T-helper 1 cell treated with Interleukin-12 subunit alpha and Interleukin-12 subunit beta and Interleukin-4 antibody, amounts not matched to agents 30 ng/mL and 1 ng/mL, for 36 hours (primary cell): Measurements from ENCODE around the gene GLCE. TPM values are rescaled to one million over a fixed set of nuclear protein-coding genes. Genes with fewer than 3 reads are reported as not detected.

ENCODE experiments used
- intact Hi-C: fragments of 100-400 bp; cut with micrococcal nuclease; formaldehyde crosslinking; loops from one replicate; pipeline ENCODE4 v1.15.1; 2024
- total RNA-seq: library from RNA; stranded (reverse); gene quantifications from 2 replicates; pipeline ENCODE4 v1.2.3, GENCODE V29; 2022

GLCE gene
- total RNA-seq, 1 donor from 2014 or later = 2.6 TPM

GRCh38 chr15:69194854-69195253 is 34.4 kb downstream of the GLCE start:
- intact Hi-C loops = no loop called here

- intact Hi-C loops = no loop called here
These were observed 40.7 kb downstream of the GLCE start for GRCh38 chr15:69200832-69201745.

- intact Hi-C loops = no loop called here
These were observed 45.6 kb downstream of the GLCE start for GRCh38 chr15:69206079-69206478.

DNA sequence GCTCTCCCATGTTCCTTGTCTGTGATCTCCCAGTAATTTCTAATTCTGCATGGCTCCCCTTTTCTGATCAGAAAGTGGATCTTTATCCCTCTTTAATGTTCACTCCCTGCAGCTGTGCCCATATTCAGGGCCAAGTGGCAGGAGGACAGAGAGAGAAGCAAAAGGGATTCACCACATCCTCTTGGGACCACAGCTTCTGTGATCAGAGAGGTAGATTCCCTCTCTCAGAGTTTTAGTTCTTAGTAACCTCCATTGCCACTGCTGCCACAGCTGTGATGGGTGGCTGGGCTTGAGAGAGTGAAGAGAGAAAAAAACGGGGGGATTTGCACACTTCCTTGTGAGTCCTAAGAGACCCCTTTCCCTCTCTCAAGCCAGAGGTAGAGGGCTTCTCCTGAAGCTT is 49.2 kb downstream of the GLCE start:
- intact Hi-C loops = no loop called here

- intact Hi-C loops = no loop called here
These were observed 50.1 kb downstream of the GLCE start for GRCh38 chr15:69210574-69210973.

GRCh38 chr15:69213786-69214185 is 53.4 kb downstream of the GLCE start:
- intact Hi-C loops = no loop called here

GRCh38 chr15:69215314-69216035 is 55.0 kb downstream of the GLCE start:
- intact Hi-C loops = no loop called here

- intact Hi-C loops = no loop called here
These were observed 56.9 kb downstream of the GLCE start for GRCh38 chr15:69217381-69217780.

DNA sequence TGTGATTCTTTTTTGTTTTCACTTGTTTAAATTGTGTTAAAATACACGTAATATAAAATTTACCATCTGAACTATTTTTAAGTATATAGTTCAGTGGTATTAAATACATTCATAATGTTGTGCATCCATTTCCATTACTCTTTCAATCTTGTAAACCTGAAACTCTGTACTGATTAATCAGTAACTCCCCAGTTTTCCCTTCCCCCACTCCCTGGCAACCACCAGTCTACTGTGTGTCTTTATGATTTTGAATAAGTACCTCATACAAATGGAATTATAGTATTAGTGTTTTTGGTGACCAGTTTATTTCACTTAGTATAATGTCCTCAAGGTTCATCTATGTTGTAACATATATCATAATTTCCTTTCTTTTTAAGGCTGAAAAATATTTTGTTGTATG is 59.3 kb downstream of the GLCE start:
- intact Hi-C loops = no loop called here

DNA sequence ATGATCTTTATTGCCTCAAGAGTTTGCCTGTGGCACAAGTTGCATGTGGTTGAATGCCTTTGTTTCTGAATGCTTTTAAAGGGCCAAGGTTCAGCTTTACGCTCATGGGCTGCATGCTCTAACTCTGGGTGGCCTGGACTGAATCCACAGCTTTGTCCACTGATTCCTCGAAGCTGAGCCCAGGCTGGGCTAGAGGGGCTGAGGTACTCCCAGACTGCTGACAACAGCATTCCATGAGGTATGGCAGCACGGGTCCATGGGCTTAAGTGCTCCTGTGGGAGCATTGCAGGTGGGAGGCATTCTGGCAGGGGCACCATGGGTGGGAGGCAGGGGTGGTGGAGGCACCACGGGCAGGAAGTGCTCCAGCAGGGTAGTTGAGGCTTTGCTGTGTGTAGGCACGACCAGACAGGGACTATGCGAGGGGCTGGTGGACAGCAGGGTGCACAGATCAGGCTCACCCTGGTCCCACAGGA is 61.6 kb downstream of the GLCE start:
- intact Hi-C loops = no loop called here

DNA sequence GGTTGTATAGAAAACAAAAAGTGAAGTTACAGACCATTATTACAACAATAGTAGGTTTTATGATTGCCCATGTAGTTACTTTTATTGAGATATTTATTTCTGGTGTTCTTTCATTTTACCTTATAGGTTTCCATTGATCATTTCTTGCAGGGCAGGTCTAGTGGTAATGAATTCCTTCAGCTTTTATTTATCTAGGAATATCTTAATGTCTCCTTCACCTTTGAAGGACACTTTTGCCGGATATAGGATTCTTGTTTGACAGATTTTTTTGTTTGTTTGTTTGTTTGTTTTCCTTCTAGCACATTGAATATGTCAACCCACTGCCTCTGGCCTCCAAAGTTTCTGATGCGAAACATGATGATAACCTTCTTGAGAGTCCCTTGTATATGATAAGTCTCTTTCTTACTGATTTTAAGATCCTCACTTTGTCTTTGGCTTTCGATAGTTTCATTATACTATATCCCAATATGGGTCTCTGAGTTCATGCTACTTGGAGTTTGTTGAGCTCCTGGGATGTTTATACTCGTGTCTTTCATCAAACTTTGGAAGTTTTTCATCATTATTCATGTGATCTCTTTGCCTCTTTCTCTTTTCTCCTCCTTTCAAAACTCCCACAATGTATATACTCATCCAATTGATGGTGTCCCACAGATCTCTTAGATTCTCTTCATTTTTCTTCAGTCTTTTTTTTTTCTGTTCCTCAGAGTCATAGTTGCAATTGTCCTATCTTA is 62.8 kb downstream of the GLCE start:
- intact Hi-C loops = no loop called here

DNA sequence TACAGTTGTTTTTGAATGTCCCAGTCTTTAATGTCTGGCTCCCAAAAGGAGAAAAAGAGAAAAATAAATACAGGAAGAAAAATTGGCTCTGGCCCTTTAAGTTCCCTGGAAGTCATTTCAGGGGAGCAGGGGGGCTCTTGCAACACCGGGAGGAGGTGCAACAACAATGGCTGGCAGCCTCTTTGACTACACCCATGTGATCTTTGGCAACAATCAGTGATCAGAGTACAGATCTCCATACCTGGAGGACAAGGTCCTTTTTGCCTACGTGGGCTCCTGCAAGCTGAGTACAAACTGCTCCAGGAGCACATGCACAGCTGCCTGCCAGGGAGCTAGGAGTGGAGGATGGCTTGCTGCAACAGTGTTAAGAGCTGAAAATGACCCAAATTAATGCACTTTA is 63.9 kb downstream of the GLCE start:
- intact Hi-C loops = loop anchor here (2.0 kb wide), 1 partner anchor 164 kb away; no protein-coding TSS in a partner anchor

- intact Hi-C loops = loop anchor here (2.0 kb wide), 1 partner anchor 165 kb away; no protein-coding TSS in a partner anchor
These were observed 65.1 kb downstream of the GLCE start for GRCh38 chr15:69225355-69226022.

DNA sequence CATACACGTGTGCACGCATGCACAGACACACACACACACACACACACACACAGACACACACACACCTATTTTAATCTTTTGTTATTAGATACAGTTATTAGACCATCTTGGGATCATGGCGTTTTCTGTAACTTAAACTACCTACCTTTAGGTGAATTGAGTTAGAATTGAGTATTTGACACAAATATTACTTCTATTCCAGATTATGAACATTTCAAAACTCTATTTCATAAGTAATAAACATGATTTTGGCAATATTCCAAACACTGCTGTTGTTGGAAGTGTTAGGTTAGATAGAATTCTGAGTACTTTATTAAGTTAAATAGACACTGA is 65.6 kb downstream of the GLCE start:
- intact Hi-C loops = no loop called here

- intact Hi-C loops = no loop called here
These were observed 71.7 kb downstream of the GLCE start for GRCh38 chr15:69232144-69232543.

GRCh38 chr15:69232765-69233164 is 72.3 kb downstream of the GLCE start:
- intact Hi-C loops = no loop called here

DNA sequence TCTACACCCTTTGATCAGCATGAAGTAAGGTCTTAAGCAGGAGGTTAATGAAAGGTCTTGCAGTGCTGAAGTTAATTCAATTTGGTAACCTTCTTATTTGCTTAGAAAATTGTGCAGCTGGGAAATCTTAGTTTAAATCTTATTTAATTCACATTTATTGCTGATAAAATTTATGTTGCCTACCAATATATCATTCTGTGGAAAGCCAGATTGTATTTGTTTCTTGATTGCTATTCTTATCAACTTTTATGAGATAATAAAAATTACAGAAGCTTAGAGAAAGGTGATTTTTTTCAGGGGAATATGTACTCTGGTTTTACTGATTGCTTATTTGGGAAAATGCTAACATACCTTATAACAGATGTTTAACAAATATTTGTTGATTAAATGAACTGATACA is 74.2 kb downstream of the GLCE start:
- intact Hi-C loops = no loop called here

GRCh38 chr15:69236505-69236904 is 76.1 kb downstream of the GLCE start:
- intact Hi-C loops = no loop called here

DNA sequence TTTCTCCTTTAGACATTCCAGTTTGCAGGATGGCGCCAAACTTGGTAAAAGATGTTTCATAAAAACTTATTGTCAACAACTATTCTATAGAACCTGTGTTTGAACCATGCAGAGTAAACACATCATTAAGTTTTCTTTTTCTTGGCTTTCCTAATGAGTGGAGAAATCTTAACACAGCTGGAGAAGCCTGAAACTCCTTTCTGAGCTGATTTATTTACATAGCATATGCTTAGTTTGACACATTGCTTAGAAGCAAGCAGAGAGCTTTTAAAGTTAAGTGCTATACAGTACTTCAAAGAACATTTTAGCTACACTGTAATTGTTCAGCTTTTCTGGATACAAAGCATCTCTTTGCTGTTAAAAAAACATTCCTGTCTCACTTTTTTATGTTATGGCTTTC is 77.3 kb downstream of the GLCE start:
- intact Hi-C loops = no loop called here

DNA sequence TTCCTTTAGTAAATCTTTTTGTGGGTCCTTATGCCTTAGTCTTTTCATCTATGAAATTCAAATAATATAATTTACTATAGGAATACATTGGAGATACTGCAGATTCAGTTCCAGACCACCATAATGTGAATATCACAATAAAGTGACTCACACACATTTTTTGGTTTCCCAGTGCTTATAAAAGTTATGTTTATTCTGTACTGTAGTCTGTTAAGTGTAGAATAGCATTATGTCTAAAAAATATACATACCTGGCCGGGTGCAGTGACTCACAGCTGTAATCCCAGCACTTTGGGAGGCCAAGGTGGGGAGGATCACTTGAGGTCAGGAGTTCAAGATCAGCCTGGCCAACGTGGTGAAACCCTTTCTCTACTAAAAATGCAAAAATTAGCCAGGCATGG is 84.4 kb downstream of the GLCE start:
- intact Hi-C loops = no loop called here

DNA sequence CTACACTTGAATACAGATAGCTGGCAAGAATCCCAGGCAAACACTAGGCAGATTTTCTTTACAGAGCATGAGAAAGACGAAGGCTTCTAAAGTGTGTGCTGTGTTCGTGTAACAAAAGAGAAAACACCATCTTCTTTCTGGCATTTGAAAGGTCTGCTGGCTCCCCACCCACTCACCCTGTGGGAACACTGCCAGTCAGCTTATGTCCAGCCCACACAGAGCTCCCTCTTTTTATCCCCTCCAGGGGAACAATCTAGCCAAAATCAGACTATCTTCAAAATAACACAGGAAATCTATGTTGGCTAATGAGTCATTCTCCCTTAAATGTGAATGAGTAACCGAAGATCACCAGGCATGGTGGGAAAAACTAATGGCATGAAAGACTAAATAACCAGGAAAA is 92.7 kb downstream of the GLCE start:
- intact Hi-C loops = no loop called here
